HepG2 (cell line): ENCODE data around the gene FAHD2A. TPM values are rescaled to one million over a fixed set of nuclear protein-coding genes. Genes with fewer than 3 reads are reported as not detected.

Experiments used
- ATAD3A ChIP-seq: sonication (generic); formaldehyde crosslinking; IDR thresholded peaks from 2 replicates; pipeline ENCODE4 v1.4.0; 2020; ENCODE audit warnings: missing genetic modification reagents
- ATM ChIP-seq: fragments of 450-650 bp; IDR thresholded peaks from 2 replicates; pipeline ENCODE4 v1.7.1; 2017; ENCODE audit warnings: mild to moderate bottlenecking, borderline replicate concordance
- CBX1 ChIP-seq: IDR thresholded peaks from one replicate; pipeline ENCODE4 v1.6.1; 2016; ENCODE audit warnings: antibody characterized with exemption, low read depth
- ETS1 ChIP-seq: sonication (generic); formaldehyde crosslinking; IDR thresholded peaks from 2 replicates; pipeline ENCODE4 v1.4.0; 2020; ENCODE audit warnings: missing genetic modification reagents
- EZH2 ChIP-seq: conservative IDR thresholded peaks from 2 replicates; pipeline ENCODE4 v1.6.1; 2012; ENCODE audit warnings: mild to moderate bottlenecking, low read depth, low read length, moderate library complexity
- KAT7 ChIP-seq: IDR thresholded peaks from 2 replicates; pipeline ENCODE4 v1.6.1; 2018; ENCODE audit warnings: borderline replicate concordance, missing compliant biosample characterization
- KLF15 ChIP-seq: sonication (generic); formaldehyde crosslinking; IDR thresholded peaks from 2 replicates; pipeline ENCODE4 v1.8.1; 2023; ENCODE audit warnings: borderline replicate concordance, mild to moderate bottlenecking, inconsistent platforms, missing genetic modification reagents, mixed read lengths
- KLF16 ChIP-seq, 2 experiments: sonication (generic) in 1 of 2; formaldehyde crosslinking in 1 of 2; IDR thresholded peaks; 2 replicates each; pipeline versions ENCODE4 v1.6.1 to v1.8.0; 2016 to 2023; ENCODE audit warnings: missing genetic modification reagents in 2 of 2, missing compliant biosample characterization in 1 of 2
- MBD4 ChIP-seq: IDR thresholded peaks from 2 replicates; pipeline ENCODE4 v1.6.1; 2012; ENCODE audit warnings: low read length, inconsistent platforms, borderline replicate concordance
- MBNL3 ChIP-seq: fragments of 250-450 bp; sonication (Bioruptor Pico); conservative IDR thresholded peaks from 2 replicates; pipeline ENCODE4 v1.8.0; 2022; ENCODE audit warnings: mild to moderate bottlenecking, inconsistent platforms
- PRDM4 ChIP-seq: sonication (generic); formaldehyde crosslinking; IDR thresholded peaks from 2 replicates; pipeline ENCODE4 v1.9.0; 2021; ENCODE audit warnings: missing genetic modification reagents, borderline replicate concordance
- SP4 ChIP-seq: sonication (generic); formaldehyde crosslinking; IDR thresholded peaks from 2 replicates; pipeline ENCODE4 v1.8.1; 2023; ENCODE audit warnings: mild to moderate bottlenecking, missing genetic modification reagents
- SPEN ChIP-seq: sonication (generic); formaldehyde crosslinking; IDR thresholded peaks from 2 replicates; pipeline ENCODE4 v1.5.1; 2020; ENCODE audit warnings: low read depth, mild to moderate bottlenecking, missing genetic modification reagents
- TP53 ChIP-seq: sonication (generic); formaldehyde crosslinking; conservative IDR thresholded peaks from 2 replicates; pipeline ENCODE4 v1.4.0; 2020; ENCODE audit warnings: missing genetic modification reagents
- WIZ ChIP-seq: sonication (generic); formaldehyde crosslinking; IDR thresholded peaks from 2 replicates; pipeline ENCODE4 v1.5.1; 2020; ENCODE audit warnings: mild to moderate bottlenecking, missing genetic modification reagents
- ZFP36L1 ChIP-seq: sonication (generic); formaldehyde crosslinking; IDR thresholded peaks from 2 replicates; pipeline ENCODE4 v1.8.0; 2022; ENCODE audit warnings: mild to moderate bottlenecking, missing genetic modification reagents, moderate library complexity
- ZMAT5 ChIP-seq: sonication (generic); formaldehyde crosslinking; IDR thresholded peaks from 2 replicates; pipeline ENCODE4 v1.5.0; 2020; ENCODE audit warnings: mild to moderate bottlenecking, low read depth, missing genetic modification reagents, borderline replicate concordance
- ZNF446 ChIP-seq: sonication (generic); formaldehyde crosslinking; IDR thresholded peaks from 2 replicates; pipeline ENCODE4 v1.5.0; 2020; ENCODE audit warnings: mild to moderate bottlenecking, missing genetic modification reagents
- ZNF547 ChIP-seq: sonication (generic); formaldehyde crosslinking; IDR thresholded peaks from 2 replicates; pipeline ENCODE4 v1.5.1; 2020; ENCODE audit warnings: mild to moderate bottlenecking, missing genetic modification reagents
- ZNF558 ChIP-seq: sonication (generic); formaldehyde crosslinking; IDR thresholded peaks from 2 replicates; pipeline ENCODE4 v1.9.0; 2022; ENCODE audit warnings: mild to moderate bottlenecking, missing genetic modification reagents, borderline replicate concordance
- ZNF687 ChIP-seq: sonication (generic); formaldehyde crosslinking; IDR thresholded peaks from 2 replicates; pipeline ENCODE4 v1.5.1; 2020; ENCODE audit warnings: mild to moderate bottlenecking, missing genetic modification reagents, moderate library complexity
- polyA plus RNA-seq, 8 experiments: library from polyadenylated mRNA; depleted of rRNA in 3 of 8; stranded (reverse) in 7 of 8; unstranded in 1 of 8; fragments of >200 nt; fragmentation: Illumina TruSeq in 4 of 8; extraction: Trizol in 4 of 8; gene quantifications; 2 replicates each; pipeline versions ENCODE4 v1.2.1 to v1.2.3, GENCODE V29; 2011 to 2016; ENCODE audit warnings: low read depth in 4 of 8, missing spikeins in 1 of 8, mixed read lengths in 1 of 8; ENCODE audit not compliant: insufficient read depth in 1 of 8
- total RNA-seq, 5 experiments: library from RNA; depleted of rRNA; stranded (reverse); fragments of >200 nt; fragmentation: Illumina TruSeq; extraction: Trizol; gene quantifications; 2 replicates each; pipeline ENCODE4 v1.2.3, GENCODE V29; 2016; ENCODE audit warnings: low read depth in 1 of 5

Gene FAHD2A
- total and polyA plus RNA-seq, 2 of the 13 experiments (the other 11 are each of a cell fraction or from before 2014, with no cell fraction given): 34.0 to 44.2 TPM

- TF ChIP-seq PRDM4 (CRISPR knock-in tag) (no peak), CBX1 (no peak), ZNF687 (CRISPR knock-in tag) (peak; percentile 13), WIZ (peak; percentile 21; the same call in 1 of the 2 replicates), KLF16 (CRISPR knock-in tag; IDR thresholded peaks at IDR 0.05) (no peak), ZFP36L1 (CRISPR knock-in tag) (no peak), EZH2 (no peak), ZMAT5 (CRISPR knock-in tag) (no peak), MBD4 (no peak), ZNF446 (no peak), ATAD3A (CRISPR knock-in tag) (no peak), ZNF558 (CRISPR knock-in tag) (no peak), TP53 (no peak), KLF15 (CRISPR knock-in tag) (no peak), ZNF547 (CRISPR knock-in tag) (no peak; the same call in 1 of the 2 replicates), KAT7 (0 out of 2 replicates have a peak, but pooled peaks have one; percentile 60), MBNL3 (CRISPR knock-in tag) (no peak), SPEN (CRISPR knock-in tag) (peak; percentile 33; the same call in 1 of the 2 replicates), ETS1 (CRISPR knock-in tag) (no peak), SP4 (no peak), ATM (no peak)
Observed at GRCh38 chr2:95390881-95391321, 11.6 kb upstream of the FAHD2A start (continued).
